Retinal pigment epithelial cell (primary cell): ENCODE data around the gene LCN10.
A peak's percentile ranks its signal among the peaks of the same experiment; 100 is the strongest.
"Not testable (repeated sequence)": the region's sequence is repeated elsewhere in the genome, so short reads cannot be mapped to it uniquely, and the experiment has no call there.

ENCODE experiments used
- DNase-seq: peaks from one replicate; pipeline ENCODE4 v3.0.0-alpha.2; 2010; ENCODE audit warnings: low read depth
- H3K4me3 ChIP-seq: 2 replicates; pipeline ENCODE4 v1.5.1; 2011; ENCODE audit warnings: mild to moderate bottlenecking, low read length, control low read depth, moderate library complexity
- TF ChIP-seq, protein P1 (sequence below): conservative IDR thresholded peaks from 2 replicates; pipeline ENCODE4 v1.5.1; 2011; ENCODE audit warnings: low read depth, low read length, control low read depth, inconsistent platforms

The LCN10 gene

DNA sequence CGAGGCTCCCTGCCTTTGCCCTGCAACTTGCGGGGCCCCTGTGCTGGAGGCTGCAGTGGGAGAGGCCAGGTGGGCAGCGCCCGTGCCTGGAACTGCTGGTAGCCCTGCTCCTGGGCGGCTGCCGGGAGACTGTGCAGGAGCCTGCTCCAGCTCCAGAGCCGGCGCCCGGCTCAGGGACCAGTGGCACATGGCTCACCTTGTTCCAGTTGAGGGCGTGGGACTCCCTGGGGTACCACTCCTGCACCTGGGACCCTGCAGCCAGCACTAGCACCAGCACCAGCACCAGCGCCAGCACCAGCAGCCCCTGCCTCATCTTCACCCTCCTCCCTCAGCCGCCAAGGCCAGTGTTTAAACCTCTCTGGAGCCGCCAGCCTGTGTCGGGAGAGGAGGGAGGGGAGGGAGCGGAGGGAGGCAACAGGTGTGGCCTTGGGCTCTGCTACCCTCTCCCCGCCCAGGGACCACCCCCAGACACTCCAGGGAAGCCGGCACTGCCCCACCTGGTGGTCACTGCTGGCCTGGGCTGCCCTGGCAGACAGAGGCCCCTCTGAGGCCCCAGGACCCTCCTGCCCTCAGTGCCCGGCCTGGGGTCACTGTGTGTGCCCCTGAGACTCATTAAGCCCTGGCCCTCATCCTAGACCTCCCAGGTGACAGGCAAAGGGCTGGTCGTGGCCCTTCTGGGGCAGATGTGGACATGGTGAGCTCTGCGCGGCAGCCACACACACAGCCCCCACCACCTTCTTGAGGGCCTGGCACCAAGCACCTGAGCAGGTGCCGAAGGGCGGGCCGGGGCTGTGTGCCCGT, at the start of gene LCN10:
LCN10 (minus strand) TSS at position 350 of the 801 bp plus-strand sequence; CDS start at position 313, 37 bp downstream.
- DNase-seq, result no peak
- TF ChIP-seq, protein P1, sequence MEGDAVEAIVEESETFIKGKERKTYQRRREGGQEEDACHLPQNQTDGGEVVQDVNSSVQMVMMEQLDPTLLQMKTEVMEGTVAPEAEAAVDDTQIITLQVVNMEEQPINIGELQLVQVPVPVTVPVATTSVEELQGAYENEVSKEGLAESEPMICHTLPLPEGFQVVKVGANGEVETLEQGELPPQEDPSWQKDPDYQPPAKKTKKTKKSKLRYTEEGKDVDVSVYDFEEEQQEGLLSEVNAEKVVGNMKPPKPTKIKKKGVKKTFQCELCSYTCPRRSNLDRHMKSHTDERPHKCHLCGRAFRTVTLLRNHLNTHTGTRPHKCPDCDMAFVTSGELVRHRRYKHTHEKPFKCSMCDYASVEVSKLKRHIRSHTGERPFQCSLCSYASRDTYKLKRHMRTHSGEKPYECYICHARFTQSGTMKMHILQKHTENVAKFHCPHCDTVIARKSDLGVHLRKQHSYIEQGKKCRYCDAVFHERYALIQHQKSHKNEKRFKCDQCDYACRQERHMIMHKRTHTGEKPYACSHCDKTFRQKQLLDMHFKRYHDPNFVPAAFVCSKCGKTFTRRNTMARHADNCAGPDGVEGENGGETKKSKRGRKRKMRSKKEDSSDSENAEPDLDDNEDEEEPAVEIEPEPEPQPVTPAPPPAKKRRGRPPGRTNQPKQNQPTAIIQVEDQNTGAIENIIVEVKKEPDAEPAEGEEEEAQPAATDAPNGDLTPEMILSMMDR, result peak; percentile 74
- H3K4me3 ChIP-seq, result no peak within 1 kb of the TSS

- no peak for DNase-seq
- peak overlapping the region; percentile 71 for H3K4me3 ChIP-seq
- TF ChIP-seq, protein P1, result peak; percentile 84
Measured at GRCh38 chr9:136791516-136792276, 49.0 kb upstream of the LCN10 start.

GRCh38 chr9:136790640-136791515, 48.1 kb upstream of the LCN10 start, which contains the start of gene TMEM141:
Gene TMEM141 (plus strand): TSS chr9:136791344. CDS start chr9:136791371, 27 bp downstream.
- peak; percentile 95 for DNase-seq

DNA sequence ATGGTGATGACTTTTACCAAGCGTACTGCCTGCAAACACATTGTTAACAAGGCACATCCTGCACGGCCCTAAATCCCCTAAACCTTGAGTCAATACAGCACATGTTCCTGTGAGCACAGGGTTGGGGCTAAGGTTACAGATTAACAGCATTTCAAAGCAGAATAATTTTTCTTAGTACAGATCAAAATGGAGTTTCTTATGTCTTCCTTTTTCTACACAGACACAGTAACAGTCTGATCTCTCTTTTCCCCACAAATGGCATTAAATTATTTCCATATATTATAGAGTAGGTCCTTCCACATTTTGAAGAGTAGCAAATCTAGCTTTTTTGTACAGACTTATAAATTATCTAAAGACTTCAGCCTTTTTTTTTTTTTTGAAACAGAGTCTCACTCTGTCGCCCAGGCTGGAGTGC, 46.8 kb upstream of the LCN10 start:
- no peak overlapping the region for H3K4me3 ChIP-seq
- no peak for DNase-seq
- TF ChIP-seq, protein P1, result no peak

More at GRCh38 chr9:136790640-136791515, 48.1 kb upstream of the LCN10 start, which contains the start of gene TMEM141:
- peak within 1 kb of the TSS; percentile 71 for H3K4me3 ChIP-seq
- TF ChIP-seq, protein P1, result no peak

DNA sequence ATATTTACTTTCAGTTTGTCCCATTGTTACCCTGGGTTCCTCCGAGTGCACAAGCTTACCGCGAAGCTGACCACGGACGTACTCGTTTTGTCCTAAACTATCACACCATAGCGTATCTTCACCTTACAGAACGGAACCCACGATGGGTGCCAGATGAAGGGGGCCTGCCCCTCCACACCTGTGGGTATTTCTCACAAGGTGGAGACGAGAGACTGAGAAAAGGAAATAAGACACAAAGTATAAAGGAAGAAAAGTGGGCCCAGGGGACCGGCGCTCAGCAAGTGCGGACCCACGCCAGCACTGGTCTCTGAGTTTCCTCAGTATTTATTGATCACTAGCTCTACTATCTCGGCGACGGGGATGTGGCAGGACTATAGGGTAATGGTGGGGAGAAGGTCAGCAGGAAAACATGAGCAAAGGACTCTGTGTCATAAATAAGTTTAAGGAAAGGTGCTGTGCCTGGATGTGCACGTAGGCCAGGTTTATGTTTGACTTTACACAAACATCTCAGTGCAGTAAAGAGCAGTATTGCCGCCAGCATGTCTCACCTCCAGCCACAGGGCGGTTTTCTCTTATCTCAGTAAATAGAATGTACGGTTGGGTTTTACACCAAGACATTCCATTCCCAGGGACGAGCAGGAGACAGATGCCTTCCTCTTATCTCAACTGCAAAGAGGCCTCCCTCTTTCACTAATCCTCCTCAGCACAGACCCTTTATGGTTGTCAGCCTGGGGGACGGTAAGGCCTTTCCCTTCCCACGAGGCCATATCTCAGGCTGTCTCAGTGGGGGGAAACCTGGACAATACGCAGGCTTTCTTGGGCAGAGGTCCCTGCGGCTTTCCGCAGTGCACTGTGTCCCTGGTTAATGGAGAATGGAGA, 46.1 kb upstream of the LCN10 start:
- not testable (repeated sequence) for DNase-seq, H3K4me3 ChIP-seq

GRCh38 chr9:136787690-136788400, 45.1 kb upstream of the LCN10 start:
- no peak overlapping the region for H3K4me3 ChIP-seq
- DNase-seq, result no peak
- TF ChIP-seq, protein P1, result peak; percentile 69

DNA sequence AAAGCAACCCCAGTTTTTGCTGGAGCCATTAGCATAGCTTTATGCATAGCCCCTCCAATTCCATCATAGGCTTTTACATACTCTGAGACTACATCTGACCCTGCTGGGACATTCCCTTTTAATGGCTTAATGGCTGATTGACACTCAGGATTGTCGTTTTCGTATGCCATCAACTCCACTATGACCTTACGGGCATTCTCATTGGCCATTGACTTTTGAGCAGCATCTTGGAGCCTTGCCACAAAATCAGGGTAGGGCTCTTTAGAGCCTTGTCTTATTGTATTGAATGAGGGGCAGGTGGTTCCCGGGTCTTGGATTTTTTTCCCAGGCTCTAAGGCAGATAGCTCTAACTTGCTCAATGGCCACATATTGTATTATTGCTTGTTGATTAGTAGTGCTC, 44.2 kb upstream of the LCN10 start:
- not testable (repeated sequence) for DNase-seq, H3K4me3 ChIP-seq
